ENCODE data around the gene GOLGA6D. TPM values are rescaled to one million over a fixed set of nuclear protein-coding genes. Genes with fewer than 3 reads are reported as not detected.
"Not testable (repeated sequence)": the region's sequence is repeated elsewhere in the genome, so short reads cannot be mapped to it uniquely, and the experiment has no call there.

The GOLGA6D gene
- total RNA-seq, 2 experiments from 2014 or later, result not detected

DNA sequence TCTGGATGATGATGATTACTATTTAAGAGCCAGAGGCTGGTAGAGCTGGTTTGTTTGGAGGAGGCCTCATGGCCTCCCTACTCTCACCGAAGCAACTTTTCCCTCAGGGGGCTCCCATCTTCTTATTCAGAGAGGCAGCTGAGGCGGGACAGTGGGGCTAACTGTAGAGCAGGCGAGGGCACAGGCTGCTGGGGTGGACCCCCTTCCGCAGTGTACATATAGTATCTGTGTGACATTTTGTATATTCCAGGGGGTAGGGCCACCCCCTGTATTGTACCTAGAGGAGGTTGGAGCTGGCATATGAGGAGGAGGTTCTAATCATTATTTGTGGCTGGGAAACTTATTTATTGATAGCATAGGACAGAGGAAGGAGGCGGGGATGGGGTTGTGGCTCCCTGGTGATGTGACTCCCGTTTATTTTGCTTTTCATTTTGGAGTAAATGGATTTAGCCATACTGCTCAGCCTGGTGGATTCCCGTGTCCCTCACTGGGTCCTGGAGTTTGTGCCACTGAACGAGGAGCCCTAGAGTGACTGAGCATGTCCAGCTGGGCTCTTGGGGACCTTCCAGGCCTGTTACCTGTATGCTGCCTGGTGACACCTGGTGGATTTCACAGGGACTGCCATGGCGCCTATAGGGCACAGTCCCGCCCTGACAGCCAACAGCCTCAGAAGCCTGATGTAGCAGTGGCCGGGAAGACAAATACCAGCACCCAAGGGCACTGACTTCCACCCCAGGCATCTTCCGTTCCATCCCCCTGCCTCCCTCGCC is 16.1 kb downstream of the GOLGA6D start:
- H3K4me3 Mint-ChIP-seq; CTCF ChIA-PET; POLR2A ChIA-PET; H3K4me1 Mint-ChIP-seq (ENCODE audit: low read depth); H3K36me3 Mint-ChIP-seq (ENCODE audit: low read depth); H3K9me3 Mint-ChIP-seq; H3K27me3 Mint-ChIP-seq; DNase-seq; intact Hi-C loops (cut with micrococcal nuclease); H3K27ac Mint-ChIP-seq: not testable (repeated sequence)
- TF ChIP-seq, protein P1, sequence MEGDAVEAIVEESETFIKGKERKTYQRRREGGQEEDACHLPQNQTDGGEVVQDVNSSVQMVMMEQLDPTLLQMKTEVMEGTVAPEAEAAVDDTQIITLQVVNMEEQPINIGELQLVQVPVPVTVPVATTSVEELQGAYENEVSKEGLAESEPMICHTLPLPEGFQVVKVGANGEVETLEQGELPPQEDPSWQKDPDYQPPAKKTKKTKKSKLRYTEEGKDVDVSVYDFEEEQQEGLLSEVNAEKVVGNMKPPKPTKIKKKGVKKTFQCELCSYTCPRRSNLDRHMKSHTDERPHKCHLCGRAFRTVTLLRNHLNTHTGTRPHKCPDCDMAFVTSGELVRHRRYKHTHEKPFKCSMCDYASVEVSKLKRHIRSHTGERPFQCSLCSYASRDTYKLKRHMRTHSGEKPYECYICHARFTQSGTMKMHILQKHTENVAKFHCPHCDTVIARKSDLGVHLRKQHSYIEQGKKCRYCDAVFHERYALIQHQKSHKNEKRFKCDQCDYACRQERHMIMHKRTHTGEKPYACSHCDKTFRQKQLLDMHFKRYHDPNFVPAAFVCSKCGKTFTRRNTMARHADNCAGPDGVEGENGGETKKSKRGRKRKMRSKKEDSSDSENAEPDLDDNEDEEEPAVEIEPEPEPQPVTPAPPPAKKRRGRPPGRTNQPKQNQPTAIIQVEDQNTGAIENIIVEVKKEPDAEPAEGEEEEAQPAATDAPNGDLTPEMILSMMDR (IDR thresholded peaks at IDR 0.05), result peak; percentile 36
- peak; percentile 98 for ATAC-seq

DNA sequence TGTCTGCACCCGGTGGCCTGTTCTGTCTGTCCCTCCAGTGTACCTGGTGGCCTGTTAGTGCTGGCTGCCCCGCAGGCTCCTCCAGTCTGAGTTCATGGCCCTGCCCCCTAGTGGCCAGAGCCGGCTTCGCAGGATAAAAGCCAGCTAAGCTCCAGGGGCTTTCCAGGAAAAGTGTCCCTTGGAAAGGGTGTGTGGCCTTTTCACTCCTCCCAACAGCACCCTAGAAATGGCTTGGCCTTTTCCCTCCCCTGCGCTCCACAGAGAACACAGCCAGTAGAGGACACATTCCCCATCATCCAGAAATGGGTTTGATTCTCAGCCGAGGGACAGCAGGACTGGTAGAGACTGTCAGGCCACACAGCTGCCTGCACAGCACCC is 16.7 kb downstream of the GOLGA6D start:
- TF ChIP-seq, protein P1 (IDR thresholded peaks at IDR 0.05), result peak; percentile 53
- POLR2A ChIA-PET, result not testable (repeated sequence)

DNA sequence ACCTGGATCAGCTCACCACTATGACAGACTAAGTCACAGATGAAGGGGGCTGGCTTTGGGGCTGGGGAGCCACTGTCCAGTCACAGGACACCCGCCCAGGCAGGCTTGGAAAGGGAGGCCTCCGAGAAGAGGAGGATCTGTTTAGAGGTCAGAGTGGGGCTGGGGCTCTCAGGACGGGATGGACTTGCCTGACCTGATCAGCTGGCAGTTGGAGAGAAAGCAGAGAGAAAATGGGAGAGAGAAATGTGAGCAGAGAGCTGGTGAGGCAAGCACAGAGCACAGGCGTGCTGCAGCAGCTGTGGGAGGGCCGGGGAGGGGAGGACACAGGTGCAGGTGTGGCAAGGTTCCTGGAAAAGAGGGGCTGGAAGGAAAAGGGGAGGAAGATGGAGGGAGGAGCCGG is 17.4 kb downstream of the GOLGA6D start:
- ATAC-seq; intact Hi-C loops (cut with micrococcal nuclease); H3K36me3 Mint-ChIP-seq (ENCODE audit: low read depth); H3K4me3 Mint-ChIP-seq; H3K4me1 Mint-ChIP-seq (ENCODE audit: low read depth); H3K27ac Mint-ChIP-seq; H3K27me3 Mint-ChIP-seq; H3K9me3 Mint-ChIP-seq; DNase-seq; POLR2A ChIA-PET: not testable (repeated sequence)
- CTCF ChIA-PET, result interaction anchor here (0.6 kb wide), 1 partner anchor 316 kb away, joined by 3 read pairs; no protein-coding TSS in a partner anchor

More for the DNA sequence above, 16.7 kb downstream of the GOLGA6D start:
- H3K4me1 Mint-ChIP-seq (ENCODE audit: low read depth); H3K27me3 Mint-ChIP-seq; H3K4me3 Mint-ChIP-seq; H3K27ac Mint-ChIP-seq; intact Hi-C loops (cut with micrococcal nuclease); H3K36me3 Mint-ChIP-seq (ENCODE audit: low read depth); CTCF ChIA-PET; H3K9me3 Mint-ChIP-seq: not testable (repeated sequence)
- ATAC-seq (peak; percentile 98), DNase-seq (peak; percentile 76)

DNA sequence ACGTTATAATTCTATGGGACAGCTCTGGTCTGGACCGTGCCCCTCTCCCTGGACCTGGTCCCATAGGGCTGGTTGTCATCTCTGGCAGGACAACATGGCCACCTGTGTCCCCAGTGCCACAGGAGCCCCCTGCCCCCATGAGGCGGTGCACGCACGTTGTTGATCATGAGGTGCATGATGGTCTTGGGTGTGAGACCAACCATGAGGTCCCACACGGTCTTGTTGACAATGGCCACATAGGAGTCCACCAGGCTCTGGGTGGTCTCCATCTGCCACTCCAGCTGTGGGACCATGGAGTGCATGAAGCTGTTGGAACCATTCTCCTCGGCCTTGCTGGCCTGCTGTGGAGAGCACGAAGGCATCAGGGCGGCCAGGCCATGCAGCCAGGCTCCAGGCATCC is 19.7 kb downstream of the GOLGA6D start:
- no peaks in the 10 kb centered on the region for H3K36me3 Mint-ChIP-seq (ENCODE audit: low read depth)
- H3K4me1 Mint-ChIP-seq (ENCODE audit: low read depth), result no peaks in the 10 kb centered on the region
- no peak for DNase-seq
- TF ChIP-seq, protein P1 (IDR thresholded peaks at IDR 0.05), result no peak
- H3K27ac Mint-ChIP-seq, result no peak overlapping the region
- intact Hi-C loops (cut with micrococcal nuclease), result no loop called here
- H3K4me3 Mint-ChIP-seq, result no peak overlapping the region
- ChIA-PET POLR2A (no interaction called here), CTCF (no interaction called here)
- no peak for ATAC-seq
- peaks cover 7% of the 10 kb centered on the region for H3K27me3 Mint-ChIP-seq
- no peaks in the 10 kb centered on the region for H3K9me3 Mint-ChIP-seq

DNA sequence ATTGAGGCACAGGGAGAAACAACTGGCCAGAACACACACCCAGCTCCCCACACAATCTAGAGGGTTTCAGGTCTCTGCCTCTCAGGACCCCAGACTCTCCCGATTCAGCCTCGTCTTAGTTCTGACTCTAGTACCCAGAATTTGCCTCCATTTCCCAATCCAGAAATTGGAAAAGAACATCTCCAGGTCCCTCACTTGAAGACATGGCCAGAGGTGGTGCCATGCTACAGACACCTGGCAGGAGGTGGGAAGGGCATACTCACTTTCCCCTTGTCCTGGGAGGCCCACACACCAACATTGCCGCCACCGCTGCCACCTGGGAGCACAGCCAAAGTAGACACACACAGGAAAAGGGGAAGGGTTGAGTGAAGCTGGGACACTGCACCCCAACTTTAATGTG is 20.1 kb downstream of the GOLGA6D start:
- H3K27me3 Mint-ChIP-seq; ATAC-seq; H3K36me3 Mint-ChIP-seq (ENCODE audit: low read depth); H3K4me3 Mint-ChIP-seq; intact Hi-C loops (cut with micrococcal nuclease); DNase-seq; CTCF ChIA-PET; H3K4me1 Mint-ChIP-seq (ENCODE audit: low read depth); POLR2A ChIA-PET; H3K9me3 Mint-ChIP-seq; H3K27ac Mint-ChIP-seq: not testable (repeated sequence)

DNA sequence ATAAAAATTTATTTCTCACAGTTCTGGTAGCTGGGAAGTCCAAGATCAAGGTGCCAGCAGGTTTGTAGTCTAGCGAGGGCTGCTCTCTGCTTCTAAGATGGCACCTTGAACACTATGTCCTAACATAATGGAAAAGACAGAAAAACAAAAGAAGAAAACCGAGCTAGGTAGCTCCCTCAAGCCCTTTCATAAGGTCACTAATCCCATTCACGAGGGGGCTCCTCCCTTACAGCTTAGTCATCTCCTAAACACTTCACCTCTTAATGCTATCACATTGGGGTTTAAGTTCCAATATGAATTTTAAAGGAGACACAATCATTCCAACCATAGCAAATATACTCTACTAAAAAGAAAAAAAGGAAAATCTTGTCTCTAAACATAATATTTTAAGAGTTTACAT is 23.6 kb downstream of the GOLGA6D start:
- intact Hi-C loops (cut with micrococcal nuclease), result no loop called here

More for the DNA sequence above, 23.6 kb downstream of the GOLGA6D start:
- TF ChIP-seq, protein P1 (IDR thresholded peaks at IDR 0.05), result no peak
- Mint-ChIP-seq H3K36me3 (ENCODE audit: low read depth) (no peaks in the 10 kb centered on the region), H3K4me3 (no peak overlapping the region), H3K4me1 (ENCODE audit: low read depth) (no peaks in the 10 kb centered on the region), H3K27ac (no peak overlapping the region), H3K9me3 (no peaks in the 10 kb centered on the region), H3K27me3 (peaks cover 15% of the 10 kb centered on the region)
- POLR2A ChIA-PET, result no interaction called here
- ATAC-seq, result no peak
- CTCF ChIA-PET, result interaction anchor here (1.7 kb wide), 1 partner anchor 61 kb away, joined by 4 read pairs; no protein-coding TSS in a partner anchor
- no peak for DNase-seq

Data from activated CD8-positive, alpha-beta T cell treated with anti-CD3 and anti-CD28 coated beads for 36 hours (primary cell).